Fibroblast of pulmonary artery (primary cell): ENCODE results near the gene NTM.

Experiments
- DNase-seq: peaks from one replicate; pipeline ENCODE4 v3.0.0-alpha.2; 2010; ENCODE audit warnings: low read depth
- H3K4me3 ChIP-seq: replicated peaks from 2 replicates; pipeline ENCODE4 v1.5.1; 2011; ENCODE audit warnings: low read depth, mild to moderate bottlenecking, control low read depth, low read length, moderate library complexity
- TF ChIP-seq, protein P1 (sequence below): IDR thresholded peaks from 2 replicates; pipeline ENCODE4 v1.5.1; 2011; ENCODE audit warnings: mild to moderate bottlenecking, control low read depth, low read length, inconsistent platforms; ENCODE audit errors: missing control alignments

The NTM gene

DNA sequence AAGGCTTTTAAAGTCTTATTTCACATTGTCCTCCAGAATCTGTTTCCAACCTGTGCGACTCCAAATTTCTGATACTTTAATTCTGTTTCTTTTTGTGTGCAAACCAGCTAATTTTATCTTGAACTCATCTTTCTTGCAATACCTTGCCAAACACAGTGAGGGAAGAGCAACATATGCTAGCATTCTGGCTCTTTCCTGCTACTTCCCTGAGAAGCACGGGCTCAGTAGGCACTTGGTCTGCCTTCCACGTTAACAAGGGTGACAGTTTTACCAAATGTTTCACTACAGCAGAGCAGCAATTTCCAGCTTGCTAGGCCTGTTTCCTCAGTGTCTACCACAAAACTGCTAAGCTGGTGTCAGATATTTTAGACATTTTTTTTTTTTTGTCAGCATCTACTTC, 405.8 kb downstream of the NTM start:
- TF ChIP-seq, protein P1, sequence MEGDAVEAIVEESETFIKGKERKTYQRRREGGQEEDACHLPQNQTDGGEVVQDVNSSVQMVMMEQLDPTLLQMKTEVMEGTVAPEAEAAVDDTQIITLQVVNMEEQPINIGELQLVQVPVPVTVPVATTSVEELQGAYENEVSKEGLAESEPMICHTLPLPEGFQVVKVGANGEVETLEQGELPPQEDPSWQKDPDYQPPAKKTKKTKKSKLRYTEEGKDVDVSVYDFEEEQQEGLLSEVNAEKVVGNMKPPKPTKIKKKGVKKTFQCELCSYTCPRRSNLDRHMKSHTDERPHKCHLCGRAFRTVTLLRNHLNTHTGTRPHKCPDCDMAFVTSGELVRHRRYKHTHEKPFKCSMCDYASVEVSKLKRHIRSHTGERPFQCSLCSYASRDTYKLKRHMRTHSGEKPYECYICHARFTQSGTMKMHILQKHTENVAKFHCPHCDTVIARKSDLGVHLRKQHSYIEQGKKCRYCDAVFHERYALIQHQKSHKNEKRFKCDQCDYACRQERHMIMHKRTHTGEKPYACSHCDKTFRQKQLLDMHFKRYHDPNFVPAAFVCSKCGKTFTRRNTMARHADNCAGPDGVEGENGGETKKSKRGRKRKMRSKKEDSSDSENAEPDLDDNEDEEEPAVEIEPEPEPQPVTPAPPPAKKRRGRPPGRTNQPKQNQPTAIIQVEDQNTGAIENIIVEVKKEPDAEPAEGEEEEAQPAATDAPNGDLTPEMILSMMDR: no peak
- no peak overlapping the region for H3K4me3 ChIP-seq
- no peak for DNase-seq

DNA sequence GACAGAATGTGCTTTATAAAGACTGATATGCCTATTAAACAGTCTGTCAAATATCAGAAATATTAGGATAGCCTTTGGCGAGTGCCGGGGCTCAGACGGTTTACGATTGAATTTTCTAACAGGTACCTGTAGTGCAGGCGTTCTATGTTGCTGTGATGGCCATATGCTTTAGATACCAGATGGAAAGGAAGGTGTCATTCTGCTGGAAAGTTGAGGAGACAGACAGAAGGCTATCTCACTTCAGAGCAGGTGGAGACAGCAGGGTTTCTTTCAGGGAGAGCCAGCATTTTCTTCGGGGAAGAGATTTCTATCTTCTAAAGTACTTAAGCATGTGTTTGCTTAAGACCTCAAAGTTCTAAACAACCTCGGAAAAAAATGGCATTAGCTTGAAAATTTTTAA, 415.4 kb downstream of the NTM start:
- no peak for DNase-seq
- H3K4me3 ChIP-seq: no peak overlapping the region
- TF ChIP-seq, protein P1: no peak

DNA sequence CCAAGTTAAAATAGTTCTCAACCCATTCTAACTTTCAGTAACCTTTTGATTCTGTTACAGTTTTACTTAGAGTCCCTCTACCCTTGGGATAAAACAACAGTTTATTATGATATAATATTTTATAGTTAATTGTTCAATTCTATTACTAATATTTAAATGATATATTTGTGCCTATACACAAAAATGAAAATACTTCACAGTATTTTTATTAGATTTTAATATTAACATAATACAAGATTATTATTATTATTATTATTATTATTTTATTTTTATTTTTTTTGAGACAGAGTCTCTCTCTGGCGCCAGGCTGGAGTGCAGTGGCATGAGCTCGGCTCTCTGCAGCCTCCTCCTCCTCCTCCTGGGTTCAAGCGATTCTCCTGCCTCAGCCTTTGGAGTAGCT, 416.7 kb downstream of the NTM start:
- no peak for DNase-seq
- no peak overlapping the region for H3K4me3 ChIP-seq
- TF ChIP-seq, protein P1: no peak

DNA sequence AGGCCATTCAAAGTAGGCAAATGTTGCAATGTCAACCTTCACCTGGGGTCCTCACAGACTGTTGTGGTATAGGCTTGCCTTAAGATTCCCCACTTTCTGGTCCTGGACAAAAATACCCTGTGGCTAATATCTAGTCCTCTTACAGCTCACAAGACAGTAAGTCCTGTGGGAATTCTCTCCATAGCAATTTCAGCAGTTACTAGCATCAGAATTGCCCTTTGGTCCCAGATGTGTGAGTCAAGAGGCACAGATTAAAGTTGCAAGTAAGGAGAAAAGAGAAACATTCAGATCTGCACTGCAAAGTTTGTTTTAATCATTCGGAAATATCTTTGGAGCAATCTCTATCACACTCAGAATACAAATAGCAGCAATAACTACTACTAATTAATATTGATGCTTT, 420.2 kb downstream of the NTM start:
- TF ChIP-seq, protein P1: no peak
- no peak overlapping the region for H3K4me3 ChIP-seq
- no peak for DNase-seq

DNA sequence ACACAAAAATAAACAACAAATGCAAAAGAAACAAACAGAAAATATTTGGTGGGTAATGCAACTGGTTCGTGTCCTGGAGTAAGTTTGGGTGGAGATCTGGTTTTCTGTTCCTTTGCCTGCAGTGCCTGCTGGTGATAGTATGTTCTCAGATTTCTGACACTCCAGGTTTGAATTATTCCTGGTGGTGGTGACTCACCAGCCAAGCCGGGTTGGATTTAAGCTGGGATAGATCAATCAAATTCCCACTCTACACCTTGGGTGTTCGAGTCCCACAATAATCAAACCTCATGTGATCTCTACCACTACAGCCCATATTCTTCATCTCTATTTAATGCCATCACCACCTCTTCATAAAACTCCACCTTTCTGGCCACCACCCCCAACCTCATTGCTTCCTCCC, 421.8 kb downstream of the NTM start:
- TF ChIP-seq, protein P1: no peak
- DNase-seq: no peak
- no peak overlapping the region for H3K4me3 ChIP-seq

DNA sequence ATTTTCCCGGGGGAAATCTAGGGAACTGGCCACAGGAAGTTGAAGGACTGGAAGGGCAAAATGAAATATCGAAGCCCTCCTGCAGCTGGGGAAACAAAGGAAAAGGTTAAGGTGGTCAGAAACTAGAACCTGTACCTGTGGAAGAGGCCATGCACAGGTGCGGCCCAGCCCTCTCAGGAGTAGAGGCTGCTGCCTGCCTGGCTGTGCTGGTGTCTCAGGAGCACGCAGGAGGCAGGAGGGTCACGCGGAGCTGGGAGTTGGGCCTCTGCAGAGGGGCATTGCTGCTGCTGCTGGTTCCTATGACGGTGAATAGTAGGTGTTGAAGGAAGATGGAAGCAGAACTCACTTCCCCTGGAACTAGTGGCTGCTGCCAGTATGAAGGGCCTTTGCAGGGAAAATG, 425.7 kb downstream of the NTM start:
- no peak overlapping the region for H3K4me3 ChIP-seq
- TF ChIP-seq, protein P1: no peak
- no peak for DNase-seq

DNA sequence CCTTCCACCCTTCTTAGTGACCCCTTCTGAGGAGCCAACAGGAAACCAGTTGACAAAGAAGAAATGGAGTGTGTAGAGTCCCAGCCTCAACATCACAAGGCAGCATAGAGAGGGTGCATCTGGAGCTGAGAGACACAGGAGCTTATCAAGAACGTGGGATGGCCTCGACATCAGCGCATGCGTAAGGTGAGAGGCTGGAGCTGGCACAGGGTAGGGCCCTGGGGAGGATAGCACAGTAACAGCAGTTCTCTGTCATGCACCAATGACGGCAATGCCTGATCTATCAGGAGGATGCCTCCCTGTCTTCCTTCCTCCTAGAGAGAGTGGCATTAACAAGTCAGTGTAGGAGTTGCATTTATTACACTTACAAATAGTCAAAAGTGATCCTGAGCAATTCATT, 426.1 kb downstream of the NTM start:
- TF ChIP-seq, protein P1: no peak
- DNase-seq: no peak
- H3K4me3 ChIP-seq: no peak overlapping the region
